K562 (cell line): ENCODE data around the gene APBB2. TPM values are rescaled to one million over a fixed set of nuclear protein-coding genes. Genes with fewer than 3 reads are reported as not detected.

Experiments
- ATAC-seq: fragments of 200-7000 bp; cut with Tn5 transposase; 3 replicates; pipeline ENCODE4 v1.9.1; 2020; ENCODE audit warnings: moderate library complexity
- BruUV-seq: library from RNA; stranded (reverse); fragments of 400-500 nt; replicated peaks from 2 replicates; lab custom pipeline; 2021; lab: Mats Ljungman, UMichigan
- CTCF ChIA-PET: fragments of 300-600 bp; formaldehyde crosslinking; extraction: SDS; loops from one replicate; lab custom pipeline; 2021; ENCODE audit warnings: low intra/inter-chr PET ratio; lab: Yijun Ruan, JAX
- POLR2A ChIA-PET: fragments of 300-600, 350-650 bp; sonication (Branson Sonifier 250); formaldehyde crosslinking; extraction: SDS; loops from one replicate; lab custom pipeline; 2021; ENCODE audit warnings: antibody characterized with exemption, inconsistent platforms; lab: Yijun Ruan, JAX
- DNase-seq, 4 experiments: peaks; one replicate each; pipeline versions ENCODE4 v3.0.0 to v3.0.0-alpha.2; 2011 to 2018; ENCODE audit warnings: low spot score in 3 of 4, mixed read lengths in 3 of 4; ENCODE audit errors: extremely low read depth in 1 of 4
- FAIRE-seq: peaks from 2 replicates; lab custom pipeline; 2011; peaks lifted over from hg19 to GRCh38; lab: Jason Lieb, UNC
- H2AFZ ChIP-seq: 2 replicates; pipeline ENCODE4 v1.6.0; 2011; ENCODE audit warnings: low read depth, low read length, control low read depth, inconsistent platforms
- H3K27ac ChIP-seq: fragments of 200-600 bp; 3 replicates; pipeline ENCODE4 v1.8.0; 2011; ENCODE audit warnings: low read depth, mild to moderate bottlenecking, control low read depth, inconsistent platforms, low read length, moderate library complexity, mixed read lengths; ENCODE audit errors: extremely low read depth
- H3K27me3 ChIP-seq, 2 experiments: fragments of 300-600 bp in 1 of 2; 2 replicates in 1 of 2; 3 replicates in 1 of 2; pipeline versions ENCODE4 v1.6.0 to v1.8.0; 2011; ENCODE audit warnings: inconsistent platforms in 2 of 2, low read length in 2 of 2, mild to moderate bottlenecking in 1 of 2, mixed read lengths in 1 of 2, moderate library complexity in 1 of 2; ENCODE audit not compliant: control insufficient read depth in 2 of 2, insufficient read depth in 2 of 2
- H3K36me3 ChIP-seq: fragments of 300-600 bp; 3 replicates; pipeline ENCODE4 v1.8.0; 2011; ENCODE audit warnings: mild to moderate bottlenecking, low read length, inconsistent platforms; ENCODE audit not compliant: control insufficient read depth, insufficient read depth
- H3K4me1 ChIP-seq, 2 experiments: fragments of 200-600 bp in 1 of 2; replicated peaks in 1 of 2; 2 replicates in 1 of 2; 3 replicates in 1 of 2; pipeline versions ENCODE4 v1.5.1 to v1.8.0; 2011; ENCODE audit warnings: inconsistent platforms in 2 of 2, low read length in 2 of 2, mild to moderate bottlenecking in 1 of 2, mixed read lengths in 1 of 2, moderate library complexity in 1 of 2; ENCODE audit not compliant: control insufficient read depth in 2 of 2, insufficient read depth in 2 of 2
- H3K4me2 ChIP-seq: 2 replicates; pipeline ENCODE4 v1.6.1; 2011; ENCODE audit warnings: low read length, control low read depth, inconsistent platforms, mixed read lengths; ENCODE audit not compliant: insufficient read depth
- H3K4me3 ChIP-seq: fragments of 200-600 bp; sonication (generic), shearing (Covaris generic); 2 replicates; pipeline ENCODE4 v1.5.1; 2016; ENCODE audit warnings: control low read depth, inconsistent platforms
- H3K79me2 ChIP-seq: fragments of 200-600 bp; 3 replicates; pipeline ENCODE4 v1.8.0; 2011; ENCODE audit warnings: low read length, inconsistent platforms; ENCODE audit not compliant: control insufficient read depth, insufficient read depth
- H3K9ac ChIP-seq, 2 experiments: 2 replicates each; pipeline versions ENCODE4 v1.6.0 to v1.6.1; 2011; ENCODE audit warnings: low read depth in 2 of 2, low read length in 2 of 2, control low read depth in 1 of 2, inconsistent platforms in 1 of 2, mild to moderate bottlenecking in 1 of 2, mixed read lengths in 1 of 2; ENCODE audit not compliant: insufficient read depth in 1 of 2
- H3K9me1 ChIP-seq: one replicate; pipeline ENCODE4 v1.6.0; 2011; ENCODE audit warnings: inconsistent platforms, mild to moderate bottlenecking, low read length, moderate library complexity; ENCODE audit not compliant: control insufficient read depth, insufficient read depth
- H3K9me3 ChIP-seq: replicated peaks from 2 replicates; pipeline ENCODE4 v1.5.1; 2011; ENCODE audit warnings: low read depth, low read length, inconsistent platforms; ENCODE audit not compliant: control insufficient read depth, insufficient read depth
- H4K20me1 ChIP-seq: replicated peaks from 2 replicates; pipeline ENCODE4 v1.6.1; 2011; ENCODE audit warnings: low read length, inconsistent platforms, mixed read lengths; ENCODE audit not compliant: control insufficient read depth, insufficient read depth
- CTCF ChIP-seq, 3 experiments: IDR thresholded peaks in 2 of 3; conservative IDR thresholded peaks in 1 of 3; 2 replicates each; pipeline ENCODE4 v1.5.1; 2011 to 2012; ENCODE audit warnings: low read length in 3 of 3, mild to moderate bottlenecking in 3 of 3, control low read depth in 2 of 3, improper control_type of control experiment in 1 of 3, inconsistent platforms in 1 of 3, low read depth in 1 of 3, mixed read lengths in 1 of 3, moderate library complexity in 1 of 3; ENCODE audit not compliant: insufficient read depth in 2 of 3
- GATAD2A ChIP-seq: fragments of 450-650 bp; IDR thresholded peaks from 2 replicates; pipeline ENCODE4 v1.6.1; 2017
- MXI1 ChIP-seq: IDR thresholded peaks from 2 replicates; pipeline ENCODE4 v1.6.1; 2011; ENCODE audit warnings: low read depth, mild to moderate bottlenecking, improper control_type of control experiment, low read length
- NCOA1 ChIP-seq: fragments of 450-650 bp; IDR thresholded peaks from 2 replicates; pipeline ENCODE4 v1.6.1; 2016; ENCODE audit warnings: low read depth
- OTX1 ChIP-seq: fragments of 450-650 bp; formaldehyde crosslinking; IDR thresholded peaks from 2 replicates; pipeline ENCODE4 v1.4.0; 2022; ENCODE audit warnings: mild to moderate bottlenecking
- RAD51 ChIP-seq: fragments of 450-650 bp; IDR thresholded peaks from 2 replicates; pipeline ENCODE4 v1.7.1; 2016; ENCODE audit warnings: low read depth, mild to moderate bottlenecking, borderline replicate concordance
- STAT6 ChIP-seq: sonication (generic); formaldehyde crosslinking; IDR thresholded peaks from 2 replicates; pipeline ENCODE4 v1.8.1; 2023; ENCODE audit warnings: mild to moderate bottlenecking, missing genetic modification reagents
- TAF7 ChIP-seq: fragments of 450-650 bp; IDR thresholded peaks from 2 replicates; pipeline ENCODE4 v1.6.1; 2016; ENCODE audit warnings: missing genetic modification characterization, missing compliant biosample characterization
- XRCC3 ChIP-seq: fragments of 450-650 bp; IDR thresholded peaks from 2 replicates; pipeline ENCODE4 v1.6.1; 2017; ENCODE audit warnings: mild to moderate bottlenecking, moderate library complexity
- WGBS: fragments of 100-300 bp; shearing (Covaris generic); methylation state at CpG from one replicate; pipeline ENCODE4 v1.1.6; 2016; ENCODE audit warnings: low coverage, mixed read lengths; ENCODE audit not compliant: insufficient coverage; ENCODE audit errors: missing lambda C conversion rate; 5-methylcytosine and 5-hydroxymethylcytosine counted together
- in situ Hi-C: fragments of 300-500 bp; cut with MboI; formaldehyde crosslinking; loops from 4 replicates; pipeline ENCODE4 v1.15.0; 2018; ENCODE audit warnings: inconsistent platforms, mixed read lengths
- intact Hi-C: fragments of 100-400 bp; cut with micrococcal nuclease; formaldehyde crosslinking; loops from 2 replicates; pipeline ENCODE4 v1.14.2; 2022
- polyA plus RNA-seq, 8 experiments: library from polyadenylated mRNA; depleted of rRNA in 4 of 8; stranded (reverse) in 5 of 8; unstranded in 3 of 8; fragments of >200 nt; fragmentation: Nextera tagmentation in 2 of 8; fragmentation: Illumina TruSeq in 1 of 8; extraction: Ambion mirVana in 2 of 8; extraction: Trizol in 1 of 8; gene quantifications; 2 replicates each; pipeline versions ENCODE4 v1.2.1 to v1.2.3, GENCODE V29; 2011 to 2014; ENCODE audit warnings: inconsistent platforms in 1 of 8, missing spikeins in 1 of 8
- total RNA-seq, 7 experiments: library from RNA; depleted of rRNA in 6 of 7; stranded (reverse); fragments of >200 nt in 6 of 7; fragmentation: Illumina TruSeq in 2 of 7; extraction: Trizol in 2 of 7; gene quantifications; 2 replicates each; pipeline versions ENCODE4 v1.2.1 to v1.2.3, GENCODE V29; 2011 to 2021; ENCODE audit warnings: low replicate concordance in 1 of 7

Gene APBB2
- total and polyA plus RNA-seq, 9 of the 15 experiments (the other 6 are each of a cell fraction or from before 2014, with no cell fraction given) = 0.08 to 2.1 (median 1.4) TPM

- no peaks in the 10 kb centered on the region for H3K79me2 ChIP-seq
- DNase-seq = no peak
- H3K4me3 ChIP-seq = no peak overlapping the region
- in situ Hi-C loops = no loop called here
- H3K4me1 ChIP-seq = no peaks in the 10 kb centered on the region
- no peak overlapping the region for H2AFZ ChIP-seq
- peaks cover 0 to 12% of the 10 kb centered on the region in 2 experiments; a peak in 2 of 5 replicates for H3K27me3 ChIP-seq
- no peaks in the 10 kb centered on the region for H3K9me1 ChIP-seq
- ATAC-seq = no peak
- H3K9ac ChIP-seq = no peak overlapping the region
- intact Hi-C loops = loop anchor here (10.0 kb wide), 1 partner anchor 710 kb away; no protein-coding TSS in a partner anchor
- no peaks in the 10 kb centered on the region for H3K36me3 ChIP-seq
- no peak overlapping the region for H3K27ac ChIP-seq
- H4K20me1 ChIP-seq = no peaks in the 10 kb centered on the region
- no peak overlapping the region for H3K4me2 ChIP-seq
- WGBS = 4% methylated on average over 4 of the region's 4 CpGs
- no TSS peak for BruUV-seq
- no peak for FAIRE-seq
- no peaks in the 10 kb centered on the region for H3K9me3 ChIP-seq
- CTCF ChIA-PET = no interaction called here
- no peak for TF ChIP-seq OTX1
- TF ChIP-seq MXI1 = no peak
- no peak for TF ChIP-seq CTCF (IDR thresholded peaks at IDR 0.05 in 2 of 3, conservative IDR thresholded peaks at IDR 0.05 in 1 of 3; ENCODE audit: insufficient read depth in 2 of 3, low read depth in 1 of 3, low read length in 3 of 3)
- TF ChIP-seq GATAD2A = no peak
- TF ChIP-seq XRCC3 = no peak
- TF ChIP-seq STAT6 (CRISPR knock-in tag) = no peak
- TF ChIP-seq TAF7 (tag) = no peak
- TF ChIP-seq NCOA1 = no peak
- no peak for TF ChIP-seq RAD51
- POLR2A ChIA-PET = no interaction called here
These were observed 279.7 kb downstream of the APBB2 start for GRCh38 chr4:40934676-40935075.
